MM.1S (cell line): ENCODE measurements around the gene PTPRN2.

Source experiments
- DNase-seq: peaks from one replicate; pipeline ENCODE4 v3.0.0-alpha.2; 2015
- H2AFZ ChIP-seq: fragments of 300-600 bp; sonication (generic); 2 replicates; pipeline ENCODE4 v1.6.0; 2016; ENCODE audit warnings: antibody characterized with exemption, low read length
- H3F3A ChIP-seq: fragments of 300-600 bp; sonication (generic); 2 replicates; pipeline ENCODE4 v1.6.1; 2016; ENCODE audit warnings: mild to moderate bottlenecking, antibody characterized with exemption, low read length, moderate library complexity, mixed read lengths; ENCODE audit not compliant: insufficient read depth
- H3K27ac ChIP-seq: fragments of 300-600 bp; sonication (generic); 2 replicates; pipeline ENCODE4 v1.5.1; 2016; ENCODE audit warnings: mild to moderate bottlenecking, low read length
- H3K27me3 ChIP-seq: fragments of 300-600 bp; sonication (generic); replicated peaks from 2 replicates; pipeline ENCODE4 v1.6.0; 2016; ENCODE audit warnings: low read length; ENCODE audit not compliant: insufficient read depth
- H3K36me3 ChIP-seq: fragments of 300-600 bp; sonication (generic); replicated peaks from 2 replicates; pipeline ENCODE4 v1.6.1; 2016; ENCODE audit warnings: mild to moderate bottlenecking, low read length, mixed read lengths; ENCODE audit not compliant: insufficient read depth
- H3K4me1 ChIP-seq: fragments of 300-600 bp; sonication (generic); 2 replicates; pipeline ENCODE4 v1.6.1; 2016; ENCODE audit warnings: low read length, mixed read lengths
- H3K4me2 ChIP-seq: fragments of 300-600 bp; sonication (generic); 2 replicates; pipeline ENCODE4 v1.6.0; 2016; ENCODE audit warnings: low read depth, low read length
- H3K4me3 ChIP-seq: fragments of 300-600 bp; sonication (generic); 2 replicates; pipeline ENCODE4 v1.5.1; 2016; ENCODE audit warnings: low read length, mixed read lengths
- H3K79me2 ChIP-seq: fragments of 300-600 bp; sonication (generic); 2 replicates; pipeline ENCODE4 v1.6.1; 2016; ENCODE audit warnings: mixed run types, low read length, mixed read lengths
- H3K9ac ChIP-seq: fragments of 300-600 bp; sonication (generic); 2 replicates; pipeline ENCODE4 v1.6.1; 2016; ENCODE audit warnings: low read length, mixed read lengths
- H3K9me2 ChIP-seq: fragments of 300-600 bp; sonication (generic); replicated peaks from 2 replicates; pipeline ENCODE4 v1.6.1; 2016; ENCODE audit warnings: mild to moderate bottlenecking, low read length, mixed read lengths; ENCODE audit not compliant: insufficient read depth
- H3K9me3 ChIP-seq: fragments of 300-600 bp; sonication (generic); replicated peaks from 2 replicates; pipeline ENCODE4 v1.6.1; 2016; ENCODE audit warnings: mild to moderate bottlenecking, low read length, mixed read lengths; ENCODE audit not compliant: insufficient read depth
- H4K20me1 ChIP-seq: fragments of 300-600 bp; sonication (generic); 2 replicates; pipeline ENCODE4 v1.6.1; 2016; ENCODE audit warnings: mild to moderate bottlenecking, low read length, moderate library complexity, mixed read lengths; ENCODE audit not compliant: insufficient read depth
- EZH2 ChIP-seq: fragments of 300-600 bp; sonication (generic); optimal IDR thresholded peaks from 2 replicates; pipeline ENCODE3; 2017; ENCODE audit warnings: low read depth, mild to moderate bottlenecking, antibody characterized with exemption, low read length, mixed read lengths
- EZH2phosphoT487 ChIP-seq: fragments of 300-600 bp; sonication (generic); IDR thresholded peaks from 2 replicates; pipeline ENCODE4 v1.6.1; 2018; ENCODE audit warnings: antibody characterized with exemption, low read length
- TF ChIP-seq, protein P1 (sequence below): fragments of 300-600 bp; sonication (generic); IDR thresholded peaks from 2 replicates; pipeline ENCODE4 v1.5.1; 2016; ENCODE audit warnings: antibody characterized with exemption, low read length, mixed read lengths

The PTPRN2 gene

DNA sequence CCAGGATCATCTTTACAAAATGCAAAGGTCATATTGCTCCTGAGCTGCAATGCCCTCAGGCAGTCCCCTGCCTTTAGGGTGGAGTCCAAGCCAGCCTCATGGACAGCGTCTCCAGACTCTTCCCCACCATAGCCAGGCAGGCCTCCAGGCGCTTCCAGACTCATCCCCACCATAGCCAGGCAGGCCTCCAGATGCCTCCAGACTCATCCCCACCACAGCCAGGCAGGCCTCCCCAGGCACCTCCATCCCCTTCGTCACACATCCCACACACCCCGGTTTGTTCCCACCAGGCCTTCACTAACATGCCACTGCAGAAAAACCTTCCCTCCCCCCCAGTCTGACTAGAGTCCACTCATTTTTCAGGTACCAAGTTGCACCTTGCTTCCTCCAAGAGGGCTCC is 70.1 kb downstream of the PTPRN2 start:
- Histone ChIP-seq H3K27me3 (peaks cover 69% of the 10 kb centered on the region), H4K20me1 (no peaks in the 10 kb centered on the region), H3K27ac (no peak overlapping the region), H3K9me3 (no peaks in the 10 kb centered on the region), H3K79me2 (no peaks in the 10 kb centered on the region), H2AFZ (no peak overlapping the region), H3K9me2 (no peaks in the 10 kb centered on the region), H3K4me3 (no peak overlapping the region), H3K36me3 (no peaks in the 10 kb centered on the region), H3K4me2 (no peak overlapping the region), H3K4me1 (no peaks in the 10 kb centered on the region), H3F3A (no peaks in the 10 kb centered on the region), H3K9ac (no peak overlapping the region)
- DNase-seq: no peak
- TF ChIP-seq EZH2phosphoT487: no peak
- TF ChIP-seq, protein P1, sequence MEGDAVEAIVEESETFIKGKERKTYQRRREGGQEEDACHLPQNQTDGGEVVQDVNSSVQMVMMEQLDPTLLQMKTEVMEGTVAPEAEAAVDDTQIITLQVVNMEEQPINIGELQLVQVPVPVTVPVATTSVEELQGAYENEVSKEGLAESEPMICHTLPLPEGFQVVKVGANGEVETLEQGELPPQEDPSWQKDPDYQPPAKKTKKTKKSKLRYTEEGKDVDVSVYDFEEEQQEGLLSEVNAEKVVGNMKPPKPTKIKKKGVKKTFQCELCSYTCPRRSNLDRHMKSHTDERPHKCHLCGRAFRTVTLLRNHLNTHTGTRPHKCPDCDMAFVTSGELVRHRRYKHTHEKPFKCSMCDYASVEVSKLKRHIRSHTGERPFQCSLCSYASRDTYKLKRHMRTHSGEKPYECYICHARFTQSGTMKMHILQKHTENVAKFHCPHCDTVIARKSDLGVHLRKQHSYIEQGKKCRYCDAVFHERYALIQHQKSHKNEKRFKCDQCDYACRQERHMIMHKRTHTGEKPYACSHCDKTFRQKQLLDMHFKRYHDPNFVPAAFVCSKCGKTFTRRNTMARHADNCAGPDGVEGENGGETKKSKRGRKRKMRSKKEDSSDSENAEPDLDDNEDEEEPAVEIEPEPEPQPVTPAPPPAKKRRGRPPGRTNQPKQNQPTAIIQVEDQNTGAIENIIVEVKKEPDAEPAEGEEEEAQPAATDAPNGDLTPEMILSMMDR: no peak
- no peak for TF ChIP-seq EZH2

DNA sequence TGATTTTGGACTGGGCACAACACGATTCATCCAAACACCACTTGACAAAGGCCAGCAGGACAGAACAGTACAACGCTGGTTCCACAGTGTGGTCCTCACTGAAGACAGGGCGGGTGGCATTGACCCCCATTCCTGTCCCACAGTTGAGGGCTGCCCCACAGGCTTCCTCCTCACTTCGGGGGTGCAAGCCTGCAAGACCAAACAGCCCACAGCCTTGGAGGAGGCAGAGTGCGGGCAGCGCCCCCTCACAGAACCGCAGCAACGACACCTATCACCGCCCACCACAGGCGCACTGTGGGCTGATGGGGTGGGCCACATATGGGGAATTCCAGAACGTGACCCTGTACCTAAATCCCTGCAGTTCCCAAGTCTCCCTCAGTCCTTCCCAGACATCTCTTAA is 70.6 kb downstream of the PTPRN2 start:
- H3K4me1 ChIP-seq: no peaks in the 10 kb centered on the region
- no peak for DNase-seq
- H3K4me2 ChIP-seq: no peak overlapping the region
- H2AFZ ChIP-seq: no peak overlapping the region
- no peaks in the 10 kb centered on the region for H3K9me2 ChIP-seq
- no peak overlapping the region for H3K27ac ChIP-seq
- no peak for TF ChIP-seq EZH2
- TF ChIP-seq, protein P1: no peak
- no peak for TF ChIP-seq EZH2phosphoT487
- H3K4me3 ChIP-seq: no peak overlapping the region
- H4K20me1 ChIP-seq: no peaks in the 10 kb centered on the region
- no peaks in the 10 kb centered on the region for H3K36me3 ChIP-seq
- no peak overlapping the region for H3K9ac ChIP-seq
- peaks cover 74% of the 10 kb centered on the region for H3K27me3 ChIP-seq
- H3K9me3 ChIP-seq: no peaks in the 10 kb centered on the region
- H3K79me2 ChIP-seq: no peaks in the 10 kb centered on the region
- no peaks in the 10 kb centered on the region for H3F3A ChIP-seq

DNA sequence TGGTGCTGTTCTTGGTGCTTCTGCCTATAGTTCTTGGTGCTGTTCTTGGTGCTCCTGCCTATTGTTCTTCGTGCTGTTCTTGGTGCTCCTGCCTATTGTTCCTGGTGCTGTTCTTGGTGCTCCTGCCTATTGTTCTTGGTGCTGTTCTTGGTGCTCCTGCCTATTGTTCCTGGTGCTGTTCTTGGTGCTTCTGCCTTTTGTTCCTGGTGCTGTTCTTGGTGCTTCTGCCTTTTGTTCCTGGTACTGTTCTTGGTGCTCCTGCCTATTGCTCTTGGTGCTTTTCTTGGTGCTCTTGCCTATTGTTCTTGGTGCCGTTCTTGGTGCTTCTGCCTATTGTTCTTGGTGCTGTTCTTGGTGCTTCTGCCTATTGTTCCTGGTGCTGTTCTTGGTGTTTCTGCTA is 71.1 kb downstream of the PTPRN2 start:
- Histone ChIP-seq H3K9ac (no peak overlapping the region), H2AFZ (no peak overlapping the region), H3F3A (no peaks in the 10 kb centered on the region)

More for the DNA sequence above, 71.1 kb downstream of the PTPRN2 start:
- H3K9me3 ChIP-seq: no peaks in the 10 kb centered on the region
- no peaks in the 10 kb centered on the region for H3K79me2 ChIP-seq
- no peak overlapping the region for H3K4me3 ChIP-seq
- H3K36me3 ChIP-seq: no peaks in the 10 kb centered on the region
- no peak for DNase-seq
- TF ChIP-seq EZH2 (no peak), EZH2phosphoT487 (no peak)
- TF ChIP-seq, protein P1: no peak
- H3K9me2 ChIP-seq: no peaks in the 10 kb centered on the region
- H3K4me2 ChIP-seq: no peak overlapping the region
- no peak overlapping the region for H3K27ac ChIP-seq
- peaks cover 80% of the 10 kb centered on the region for H3K27me3 ChIP-seq
- H4K20me1 ChIP-seq: no peaks in the 10 kb centered on the region
- H3K4me1 ChIP-seq: no peaks in the 10 kb centered on the region
